HG03378 (cell line): Measurements from ENCODE around the gene PPFIBP2.

Experiments used
- ATAC-seq: cut with Tn5 transposase; IDR thresholded peaks from one replicate; pipeline ENCODE4 v1.9.1; 2021; ENCODE audit warnings: mild to moderate bottlenecking, moderate library complexity; ENCODE audit not compliant: unreplicated experiment

Gene PPFIBP2

DNA sequence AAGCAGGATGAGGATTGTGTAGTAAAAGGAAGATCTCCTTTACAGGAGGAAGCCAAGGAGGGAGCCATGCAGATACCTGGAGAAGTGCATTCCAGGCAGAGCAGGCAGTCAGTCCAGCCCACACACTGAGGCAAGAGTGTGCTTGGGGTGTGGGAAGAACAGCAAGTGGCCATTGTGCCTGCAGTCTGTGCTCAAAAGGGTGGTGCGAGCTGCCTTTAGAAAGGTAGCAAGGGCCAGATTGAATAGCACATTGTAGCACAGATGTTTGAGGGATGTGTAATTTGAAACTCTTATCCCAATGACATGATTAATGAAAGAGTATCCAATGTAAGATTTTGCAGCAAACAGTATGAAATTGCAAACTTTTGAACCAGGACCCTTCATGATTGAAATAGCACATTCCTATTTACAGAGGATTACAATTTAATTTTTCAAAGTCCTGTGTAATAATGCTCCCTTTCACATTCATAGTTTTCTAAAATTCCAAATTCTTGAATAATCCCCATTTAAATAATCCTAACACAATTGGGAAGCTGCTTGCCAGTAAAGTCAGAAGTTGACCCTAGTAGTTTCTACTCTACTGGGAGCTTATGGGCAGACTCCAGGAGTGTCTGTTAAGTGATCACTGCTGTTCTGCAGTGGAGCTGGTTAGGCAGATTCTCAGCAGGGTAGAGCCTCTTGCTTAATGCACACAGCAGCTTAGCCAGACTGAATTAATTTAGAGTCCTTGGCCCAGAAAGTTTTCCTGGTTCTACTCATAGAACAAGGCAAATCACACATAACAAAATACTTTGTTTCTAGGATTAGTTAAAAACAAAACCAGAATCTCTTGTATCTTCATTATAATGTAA is 81.4 kb downstream of the PPFIBP2 start:
- no peak for ATAC-seq

- no peak for ATAC-seq
Observed at GRCh38 chr11:7595951-7596350, 82.2 kb downstream of the PPFIBP2 start.

- ATAC-seq, result no peak
Observed at GRCh38 chr11:7596975-7597391, 83.2 kb downstream of the PPFIBP2 start.

GRCh38 chr11:7597620-7598019 is 83.8 kb downstream of the PPFIBP2 start:
- no peak for ATAC-seq

- ATAC-seq, result no peak
Observed at GRCh38 chr11:7599209-7599608, 85.4 kb downstream of the PPFIBP2 start.

DNA sequence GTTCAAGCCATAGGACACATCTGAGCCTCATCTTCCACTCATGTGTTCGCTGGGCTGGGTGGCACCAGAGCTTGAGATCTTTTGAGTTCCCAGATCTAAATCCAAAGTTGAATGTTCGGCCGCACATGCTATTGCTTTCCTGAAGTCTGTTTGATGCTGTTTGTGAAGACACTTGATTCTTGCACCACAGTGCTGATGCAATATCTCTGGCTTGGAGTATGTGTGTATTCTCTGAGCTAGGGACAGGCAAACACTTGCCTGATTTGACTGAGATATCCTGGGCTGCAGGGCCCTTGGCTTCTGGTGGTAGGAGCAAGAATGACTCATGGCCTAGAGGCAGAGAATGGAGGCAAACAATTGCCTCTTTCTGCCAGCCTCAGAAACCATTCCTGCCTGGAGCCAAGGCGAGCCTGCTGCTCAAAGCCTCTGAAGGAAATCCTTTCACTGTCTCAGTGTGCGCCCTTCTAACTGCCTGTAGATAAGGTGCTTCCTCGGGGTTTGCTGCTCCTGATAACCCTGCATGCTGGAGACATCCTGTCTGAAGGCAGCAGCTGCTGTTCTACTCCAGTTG is 86.5 kb downstream of the PPFIBP2 start:
- ATAC-seq, result no peak

DNA sequence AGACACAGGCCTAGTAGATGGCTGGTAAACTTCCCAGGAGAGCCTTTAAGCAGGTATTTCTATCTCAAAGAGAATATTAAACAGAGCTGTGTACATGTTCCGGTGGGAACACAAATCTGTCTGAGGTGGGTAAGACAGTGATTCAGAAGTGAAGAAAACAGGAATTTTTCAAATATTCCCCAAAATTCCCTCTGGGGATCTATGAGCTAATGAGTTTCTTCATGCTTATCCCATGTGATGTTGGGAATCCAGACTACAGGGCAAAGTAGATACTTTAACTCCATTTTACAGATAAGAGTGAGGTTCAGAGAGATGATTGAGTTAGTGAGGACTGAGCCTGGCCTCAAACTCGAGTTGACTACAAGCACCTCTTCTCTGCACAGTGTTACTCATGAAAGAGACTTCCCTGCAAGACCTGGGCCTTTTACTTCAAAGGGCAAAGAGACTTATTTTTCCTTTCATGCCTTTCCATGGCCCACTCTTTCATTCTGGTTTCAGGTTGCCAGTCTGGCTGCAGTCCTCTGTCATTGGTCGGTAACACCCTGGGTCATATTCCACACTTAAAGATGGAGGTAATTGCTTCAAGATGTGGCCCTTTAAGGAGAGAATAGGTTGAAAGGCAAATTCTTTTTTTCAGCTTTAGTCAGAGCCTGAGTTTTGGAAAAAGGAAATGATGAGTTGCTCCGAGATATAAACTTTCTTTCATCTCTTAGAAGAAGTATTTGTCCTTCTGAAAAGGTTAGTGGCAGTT is 89.4 kb downstream of the PPFIBP2 start:
- ATAC-seq, result no peak

GRCh38 chr11:7604331-7604955 is 90.6 kb downstream of the PPFIBP2 start:
- no peak for ATAC-seq

- no peak for ATAC-seq
Observed at GRCh38 chr11:7605186-7605943, 91.6 kb downstream of the PPFIBP2 start.

- ATAC-seq, result no peak
Observed at GRCh38 chr11:7606496-7606895, 92.7 kb downstream of the PPFIBP2 start.

DNA sequence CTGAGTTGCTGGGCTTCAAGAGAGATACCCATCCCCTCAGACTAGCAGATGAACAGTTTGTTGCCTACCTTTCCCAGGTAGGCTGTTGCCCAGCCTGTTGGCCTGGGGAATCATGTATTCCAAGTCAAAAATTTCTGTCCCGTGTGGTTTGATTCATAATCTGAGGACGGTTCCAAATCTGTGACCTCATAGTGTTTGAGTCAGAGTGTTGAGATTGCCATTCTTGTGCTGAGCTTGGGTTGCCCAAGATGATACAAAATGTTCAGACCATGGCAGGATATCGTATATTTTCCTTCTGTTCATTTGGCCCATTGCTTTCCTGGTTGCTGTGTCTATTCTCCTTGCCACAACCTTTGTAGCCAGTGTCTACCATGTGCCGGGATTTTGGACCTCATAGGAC is 95.2 kb downstream of the PPFIBP2 start:
- ATAC-seq, result no peak

GRCh38 chr11:7609521-7609920 is 95.7 kb downstream of the PPFIBP2 start:
- no peak for ATAC-seq

- ATAC-seq, result no peak
Observed at GRCh38 chr11:7610393-7610792, 96.6 kb downstream of the PPFIBP2 start.

GRCh38 chr11:7611411-7611810 is 97.6 kb downstream of the PPFIBP2 start:
- no peak for ATAC-seq

DNA sequence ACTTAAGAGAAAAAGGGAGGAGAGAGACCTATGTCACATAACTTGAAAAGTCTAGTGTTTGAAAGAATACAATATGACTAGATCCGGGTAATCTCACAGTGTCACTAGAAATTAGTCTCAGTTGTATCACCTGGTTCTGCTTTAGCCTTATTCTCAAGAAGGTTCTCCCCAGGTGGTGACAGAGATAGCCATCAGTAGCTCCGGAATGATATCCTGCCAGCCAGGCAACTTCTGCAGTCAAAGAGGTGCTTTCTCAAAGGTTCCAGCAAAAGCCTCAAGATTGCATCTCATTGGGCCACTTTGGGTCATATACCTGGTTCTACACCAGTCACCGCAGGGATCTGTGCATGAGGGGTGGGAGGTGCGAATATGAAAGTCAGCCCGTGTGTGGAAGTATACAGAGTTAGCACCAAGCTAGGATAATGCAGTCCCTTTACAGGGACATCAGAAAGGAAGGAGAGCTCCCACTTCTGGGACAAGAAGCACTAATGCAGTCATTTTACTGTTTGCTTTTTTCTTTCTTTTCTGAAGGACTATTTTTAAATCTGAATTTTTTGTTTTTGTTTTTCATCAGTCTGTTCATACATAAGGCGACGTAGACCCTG is 98.4 kb downstream of the PPFIBP2 start:
- ATAC-seq, result no peak

- no peak for ATAC-seq
Observed at GRCh38 chr11:7612661-7613393, 99.0 kb downstream of the PPFIBP2 start.

DNA sequence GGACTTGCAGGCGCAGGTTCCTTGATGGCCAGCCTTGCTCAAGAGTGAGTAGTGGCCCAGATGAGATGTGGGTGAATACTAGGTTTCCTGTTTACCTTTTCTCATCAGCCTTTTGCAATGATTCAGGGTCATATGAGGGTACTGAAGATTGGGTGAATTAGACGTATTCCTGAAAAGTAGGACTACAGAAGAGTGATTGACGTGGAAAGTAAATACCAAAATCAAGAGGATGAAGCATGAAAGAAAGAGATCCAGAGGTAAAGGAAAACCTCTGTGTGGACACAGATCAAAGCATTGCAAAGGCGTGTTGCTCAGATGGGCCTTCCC is 99.6 kb downstream of the PPFIBP2 start:
- no peak for ATAC-seq

GRCh38 chr11:7614656-7615055 is 100.9 kb downstream of the PPFIBP2 start:
- ATAC-seq, result no peak

DNA sequence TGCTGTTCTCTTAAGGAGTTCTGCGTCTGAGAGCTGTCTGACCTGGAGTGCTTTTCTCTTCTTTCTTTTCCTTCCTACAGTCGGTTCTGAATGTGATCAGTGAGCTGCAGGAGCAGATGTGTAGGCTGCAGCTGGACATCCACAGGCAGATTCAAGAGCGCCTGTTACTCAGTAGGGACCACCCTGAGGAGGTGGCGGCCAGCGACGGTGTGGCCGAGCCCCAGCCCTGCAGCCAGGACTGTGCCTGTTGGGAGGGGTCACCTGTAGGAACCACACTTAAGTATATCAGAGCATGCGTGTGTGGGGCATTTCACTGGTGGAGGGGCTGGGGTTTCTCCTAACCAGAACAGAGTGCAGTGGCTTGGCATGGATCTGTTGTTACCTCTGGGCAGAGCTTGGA is 103.2 kb downstream of the PPFIBP2 start:
- ATAC-seq, result no peak

DNA sequence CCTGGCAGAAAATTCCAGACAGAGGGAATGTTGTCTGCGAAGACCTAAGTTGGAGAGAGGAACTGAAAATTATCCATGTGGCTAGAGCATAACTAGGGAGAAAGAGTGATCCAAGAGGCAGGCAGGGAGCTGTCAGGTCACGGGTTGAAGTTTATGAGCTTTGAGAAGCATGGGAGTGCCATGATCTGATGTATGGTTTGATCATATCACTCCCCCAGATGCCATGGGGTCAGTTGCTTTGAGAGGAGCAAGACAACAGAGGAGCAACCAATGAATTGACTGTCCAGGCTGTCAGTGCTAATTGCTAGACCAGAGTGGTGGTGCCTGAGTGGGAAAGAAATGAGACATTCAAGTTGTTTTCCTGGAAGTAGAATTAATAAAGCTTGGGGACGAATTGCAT is 105.5 kb downstream of the PPFIBP2 start:
- no peak for ATAC-seq
